GM12878 (cell line): Measurements from ENCODE around the gene PRR22. TPM values are rescaled to one million over a fixed set of nuclear protein-coding genes. Genes with fewer than 3 reads are reported as not detected.

ENCODE experiments used
- ATAC-seq: fragments of 200-7000 bp; cut with Tn5 transposase; 3 replicates; pipeline ENCODE4 v1.9.1; 2020; ENCODE audit warnings: mild to moderate bottlenecking, moderate library complexity
- BruUV-seq: library from RNA; stranded (reverse); fragments of 400-500 nt; replicated peaks from 2 replicates; lab custom pipeline; 2021; lab: Mats Ljungman, UMichigan
- CTCF ChIA-PET: fragments of 300-600 bp; sonication (Branson Sonifier 250); formaldehyde crosslinking; extraction: SDS; loops from one replicate; lab custom pipeline; 2021; ENCODE audit warnings: inconsistent platforms; lab: Yijun Ruan, JAX
- POLR2A ChIA-PET: fragments of 350-600 bp; formaldehyde crosslinking; extraction: SDS; loops from one replicate; lab custom pipeline; 2021; ENCODE audit warnings: inconsistent platforms; lab: Charles Lee
- RAD21 ChIA-PET: fragments of 300-600 bp; sonication (Branson Sonifier 250); formaldehyde crosslinking; loops from one replicate; lab custom pipeline; 2023; ENCODE audit warnings: antibody characterized with exemption; ENCODE audit not compliant: unreplicated experiment; lab: Charles Lee
- SMC1A ChIA-PET: fragments of 300-600 bp; sonication (Branson Sonifier 250); formaldehyde crosslinking; loops from one replicate; lab custom pipeline; 2023; ENCODE audit not compliant: unreplicated experiment, uncharacterized antibody; lab: Charles Lee
- DNase-seq: peaks from one replicate; pipeline ENCODE4 v3.0.0-alpha.2; 2011; ENCODE audit warnings: low read depth, low spot score
- FAIRE-seq: peaks from 3 replicates; lab custom pipeline; 2011; peaks lifted over from hg19 to GRCh38; lab: Jason Lieb, UNC
- H2AFZ ChIP-seq: 2 replicates; pipeline ENCODE4 v1.6.0; 2011; ENCODE audit warnings: low read depth, low read length, control low read depth; ENCODE audit not compliant: control insufficient read depth
- H3K27ac ChIP-seq: 2 replicates; pipeline ENCODE4 v1.5.1; 2011; ENCODE audit warnings: control low read depth; ENCODE audit not compliant: control insufficient read depth, insufficient read depth
- H3K27me3 ChIP-seq, 2 experiments: replicated peaks in 1 of 2; 2 replicates each; pipeline versions ENCODE4 v1.6.0 to v1.6.1; 2011; ENCODE audit warnings: low read length in 1 of 2; ENCODE audit not compliant: control insufficient read depth in 2 of 2, insufficient read depth in 2 of 2
- H3K36me3 ChIP-seq, 2 experiments: 2 replicates each; pipeline ENCODE4 v1.5.1; 2011; ENCODE audit warnings: low read length in 1 of 2; ENCODE audit not compliant: control insufficient read depth in 2 of 2, insufficient read depth in 2 of 2
- H3K4me1 ChIP-seq: 2 replicates; pipeline ENCODE4 v1.6.1; 2011; ENCODE audit warnings: mild to moderate bottlenecking, low read length, moderate library complexity, mixed read lengths; ENCODE audit not compliant: control insufficient read depth, insufficient read depth
- H3K4me2 ChIP-seq: 2 replicates; pipeline ENCODE4 v1.6.0; 2011; ENCODE audit warnings: control low read depth; ENCODE audit not compliant: control insufficient read depth, insufficient read depth
- H3K4me3 ChIP-seq: fragments of 200-600 bp; sonication (generic); 2 replicates; pipeline ENCODE4 v1.5.1; 2016
- H3K79me2 ChIP-seq: 2 replicates; pipeline ENCODE4 v1.6.0; 2011; ENCODE audit warnings: low read length; ENCODE audit not compliant: control insufficient read depth, insufficient read depth
- H3K9ac ChIP-seq: 2 replicates; pipeline ENCODE4 v1.8.0; 2011; ENCODE audit warnings: low read length, control low read depth, mixed read lengths; ENCODE audit not compliant: control insufficient read depth, insufficient read depth
- H3K9me3 ChIP-seq: replicated peaks from 3 replicates; pipeline ENCODE4 v1.5.1; 2011; ENCODE audit warnings: mild to moderate bottlenecking, low read length; ENCODE audit not compliant: control insufficient read depth, insufficient read depth
- H4K20me1 ChIP-seq: 2 replicates; pipeline ENCODE4 v1.6.0; 2011; ENCODE audit not compliant: control insufficient read depth, insufficient read depth
- BMI1 ChIP-seq: fragments of 450-650 bp; IDR thresholded peaks from 2 replicates; pipeline ENCODE4 v1.6.1; 2016; ENCODE audit warnings: mild to moderate bottlenecking, moderate library complexity, borderline replicate concordance
- FOXK2 ChIP-seq: fragments of 450-650 bp; IDR thresholded peaks from 2 replicates; pipeline ENCODE4 v1.6.1; 2017; ENCODE audit warnings: mild to moderate bottlenecking, moderate library complexity
- IKZF1 ChIP-seq: fragments of 450-650 bp; conservative IDR thresholded peaks from 2 replicates; pipeline ENCODE4 v1.6.1; 2017; ENCODE audit warnings: antibody characterized with exemption, mild to moderate bottlenecking
- MEF2A ChIP-seq: IDR thresholded peaks from 2 replicates; pipeline ENCODE4 v1.6.1; 2011; ENCODE audit warnings: low read depth, mild to moderate bottlenecking, low read length, moderate library complexity; ENCODE audit not compliant: insufficient read depth
- MEF2B ChIP-seq: fragments of 450-650 bp; IDR thresholded peaks from 2 replicates; pipeline ENCODE4 v1.6.1; 2018; ENCODE audit warnings: mild to moderate bottlenecking, moderate library complexity; ENCODE audit not compliant: partially characterized antibody, poor library complexity, severe bottlenecking
- MTA2 ChIP-seq: fragments of 450-650 bp; IDR thresholded peaks from 2 replicates; pipeline ENCODE4 v1.6.1; 2016; ENCODE audit warnings: low read depth, mild to moderate bottlenecking, moderate library complexity
- PAX5 ChIP-seq: IDR thresholded peaks from 2 replicates; pipeline ENCODE4 v1.6.1; 2011; ENCODE audit warnings: low read depth, low read length, borderline replicate concordance
- POLR2AphosphoS2 ChIP-seq: IDR thresholded peaks from 2 replicates; pipeline ENCODE4 v1.6.1; 2011; ENCODE audit warnings: low read depth, mild to moderate bottlenecking, low read length, improper control_type of control experiment, moderate library complexity
- REST ChIP-seq: IDR thresholded peaks from 2 replicates; pipeline ENCODE4 v1.6.1; 2012; ENCODE audit warnings: mild to moderate bottlenecking, low read depth, low read length
- SMAD1 ChIP-seq: fragments of 450-650 bp; IDR thresholded peaks from 2 replicates; pipeline ENCODE4 v1.6.1; 2018; ENCODE audit warnings: mild to moderate bottlenecking, low read depth; ENCODE audit not compliant: partially characterized antibody
- YBX1 ChIP-seq: fragments of 450-650 bp; IDR thresholded peaks from 2 replicates; pipeline ENCODE4 v1.6.1; 2016; ENCODE audit warnings: antibody characterized with exemption
- YY1 ChIP-seq: IDR thresholded peaks from 2 replicates; pipeline ENCODE4 v1.6.1; 2011; ENCODE audit warnings: low read depth, mild to moderate bottlenecking, low read length
- ZNF207 ChIP-seq: fragments of 450-650 bp; IDR thresholded peaks from 2 replicates; pipeline ENCODE4 v1.6.1; 2014; ENCODE audit warnings: antibody characterized with exemption, mild to moderate bottlenecking, borderline replicate concordance
- WGBS: methylation state at CpG from one replicate; pipeline ENCODE4 v1.1.6; 2016; ENCODE audit warnings: low lambda C conversion rate; ENCODE audit not compliant: insufficient replicate concordance, insufficient coverage; ENCODE audit errors: missing lambda C conversion rate; 5-methylcytosine and 5-hydroxymethylcytosine counted together
- in situ Hi-C: fragments of 300-500 bp; cut with MboI; formaldehyde crosslinking; loops from 9 replicates; pipeline ENCODE4 v1.14.3; 2018; ENCODE audit warnings: mixed read lengths
- intact Hi-C: fragments of 100-400 bp; cut with micrococcal nuclease; formaldehyde crosslinking; loops from one replicate; pipeline ENCODE4 v1.14.2; 2022; ENCODE audit not compliant: unreplicated experiment
- polyA plus RNA-seq, 11 experiments: library from polyadenylated mRNA; depleted of rRNA in 4 of 11; unstranded in 6 of 11; stranded (reverse) in 5 of 11; fragments of >200 nt; fragmentation: Nextera tagmentation in 4 of 11; fragmentation: Illumina TruSeq in 1 of 11; extraction: Ambion mirVana in 4 of 11; extraction: Trizol in 1 of 11; gene quantifications; 1 replicate in 1 of 11; 2 replicates in 10 of 11; pipeline versions ENCODE4 v1.2.1 to v1.2.3, GENCODE V29; 2011 to 2016; ENCODE audit warnings: inconsistent platforms in 2 of 11, missing spikeins in 2 of 11, low read depth in 1 of 11
- total RNA-seq, 4 experiments: library from RNA; depleted of rRNA in 3 of 4; stranded (reverse); fragments of >200 nt in 3 of 4; fragmentation: Illumina TruSeq in 1 of 4; extraction: Trizol in 1 of 4; gene quantifications; 2 replicates each; pipeline versions ENCODE4 v1.2.1 to v1.2.3, GENCODE V29; 2013 to 2021
- TF ChIP-seq, protein P1 (sequence below): fragments of 450-650 bp; formaldehyde crosslinking; IDR thresholded peaks from 2 replicates; pipeline ENCODE4 v1.5.0; 2022; ENCODE audit warnings: mild to moderate bottlenecking, missing genetic modification characterization

Gene PRR22
- total and polyA plus RNA-seq, 10 of the 15 experiments (the other 5 are each of a cell fraction or from before 2014, with no cell fraction given) = 0.31 to 4.4 (median 1.3) TPM; not detected in 2

DNA sequence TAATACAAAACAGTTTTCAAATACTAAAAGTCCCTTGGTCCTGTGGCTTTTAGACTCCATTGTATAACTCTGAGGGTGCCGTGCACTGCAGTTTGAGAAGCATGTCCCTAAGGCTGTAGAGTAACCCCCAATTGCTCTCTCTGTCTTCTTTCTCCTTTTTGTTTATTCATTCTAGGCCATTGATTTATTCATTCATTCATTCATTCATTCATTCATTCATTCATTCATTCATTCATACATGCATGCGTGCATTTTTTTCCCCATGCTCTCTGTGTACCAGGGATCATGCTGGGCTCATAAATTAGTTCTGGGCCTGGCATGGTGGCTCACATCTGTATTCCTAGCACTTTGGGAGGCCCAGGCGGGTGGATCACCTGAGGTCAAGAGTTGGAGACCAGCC, 19.3 kb downstream of the PRR22 start:
- no peaks in the 10 kb centered on the region for H3K79me2 ChIP-seq
- ATAC-seq (no peak), DNase-seq (no peak), FAIRE-seq (no peak)
- H3K9me3 ChIP-seq = no peaks in the 10 kb centered on the region
- intact Hi-C loops = no loop called here
- CTCF ChIA-PET = no interaction called here
- H3K4me2 ChIP-seq = no peak overlapping the region
- TF ChIP-seq MTA2 (no peak), YBX1 (no peak), IKZF1 (no peak), ZNF207 (no peak), BMI1 (no peak), FOXK2 (no peak), SMAD1 (no peak), POLR2AphosphoS2 (no peak), MEF2A (no peak), REST (no peak), YY1 (no peak), MEF2B (no peak), PAX5 (no peak)
- TF ChIP-seq, protein P1, sequence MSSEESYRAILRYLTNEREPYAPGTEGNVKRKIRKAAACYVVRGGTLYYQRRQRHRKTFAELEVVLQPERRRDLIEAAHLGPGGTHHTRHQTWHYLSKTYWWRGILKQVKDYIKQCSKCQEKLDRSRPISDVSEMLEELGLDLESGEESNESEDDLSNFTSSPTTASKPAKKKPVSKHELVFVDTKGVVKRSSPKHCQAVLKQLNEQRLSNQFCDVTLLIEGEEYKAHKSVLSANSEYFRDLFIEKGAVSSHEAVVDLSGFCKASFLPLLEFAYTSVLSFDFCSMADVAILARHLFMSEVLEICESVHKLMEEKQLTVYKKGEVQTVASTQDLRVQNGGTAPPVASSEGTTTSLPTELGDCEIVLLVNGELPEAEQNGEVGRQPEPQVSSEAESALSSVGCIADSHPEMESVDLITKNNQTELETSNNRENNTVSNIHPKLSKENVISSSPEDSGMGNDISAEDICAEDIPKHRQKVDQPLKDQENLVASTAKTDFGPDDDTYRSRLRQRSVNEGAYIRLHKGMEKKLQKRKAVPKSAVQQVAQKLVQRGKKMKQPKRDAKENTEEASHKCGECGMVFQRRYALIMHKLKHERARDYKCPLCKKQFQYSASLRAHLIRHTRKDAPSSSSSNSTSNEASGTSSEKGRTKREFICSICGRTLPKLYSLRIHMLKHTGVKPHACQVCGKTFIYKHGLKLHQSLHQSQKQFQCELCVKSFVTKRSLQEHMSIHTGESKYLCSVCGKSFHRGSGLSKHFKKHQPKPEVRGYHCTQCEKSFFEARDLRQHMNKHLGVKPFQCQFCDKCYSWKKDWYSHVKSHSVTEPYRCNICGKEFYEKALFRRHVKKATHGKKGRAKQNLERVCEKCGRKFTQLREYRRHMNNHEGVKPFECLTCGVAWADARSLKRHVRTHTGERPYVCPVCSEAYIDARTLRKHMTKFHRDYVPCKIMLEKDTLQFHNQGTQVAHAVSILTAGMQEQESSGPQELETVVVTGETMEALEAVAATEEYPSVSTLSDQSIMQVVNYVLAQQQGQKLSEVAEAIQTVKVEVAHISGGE (CRISPR knock-in tag) = no peak
- no peak overlapping the region for H3K4me3 ChIP-seq
- H3K27me3 ChIP-seq = no peaks in the 10 kb centered on the region
- in situ Hi-C loops = no loop called here
- H2AFZ ChIP-seq = no peak overlapping the region
- H3K36me3 ChIP-seq = no peaks in the 10 kb centered on the region
- RAD21 ChIA-PET = no interaction called here
- H4K20me1 ChIP-seq = no peaks in the 10 kb centered on the region
- no peak overlapping the region for H3K27ac ChIP-seq
- H3K4me1 ChIP-seq = no peaks in the 10 kb centered on the region
- 69% methylated on average over 3 of the region's 3 CpGs for WGBS
- no peak overlapping the region for H3K9ac ChIP-seq
- POLR2A ChIA-PET = no interaction called here
- SMC1A ChIA-PET = no interaction called here
- BruUV-seq = no TSS peak
